Mesendoderm (in vitro differentiated cells): ENCODE data around the gene JAKMIP1.

ENCODE experiments used
- DNase-seq: peaks from one replicate; pipeline ENCODE4 v3.0.0; 2013
- H2AK5ac ChIP-seq: 2 replicates; pipeline ENCODE4 v1.6.1; 2013; ENCODE audit warnings: low read length, inconsistent platforms
- H2BK120ac ChIP-seq: 2 replicates; pipeline ENCODE4 v1.6.1; 2013; ENCODE audit warnings: low read depth, mild to moderate bottlenecking, low read length, moderate library complexity, mixed read lengths
- H2BK15ac ChIP-seq: replicated peaks from 2 replicates; pipeline ENCODE4 v1.6.1; 2013; ENCODE audit warnings: low read depth, mild to moderate bottlenecking, moderate library complexity
- H2BK5ac ChIP-seq: 2 replicates; pipeline ENCODE4 v1.6.1; 2013; ENCODE audit warnings: low read length, inconsistent platforms
- H3K18ac ChIP-seq: 2 replicates; pipeline ENCODE4 v1.6.1; 2013; ENCODE audit warnings: mild to moderate bottlenecking, low read length, mixed read lengths
- H3K23ac ChIP-seq: one replicate; pipeline ENCODE4 v1.6.1; 2013; ENCODE audit warnings: low read length
- H3K27ac ChIP-seq: 2 replicates; pipeline ENCODE4 v1.5.1; 2013; ENCODE audit warnings: low read depth, mild to moderate bottlenecking, inconsistent platforms, low read length, moderate library complexity
- H3K27me3 ChIP-seq: 2 replicates; pipeline ENCODE4 v1.6.1; 2013; ENCODE audit warnings: low read length, control low read depth, mild to moderate bottlenecking, inconsistent platforms; ENCODE audit not compliant: insufficient read depth, poor library complexity
- H3K36me3 ChIP-seq: 2 replicates; pipeline ENCODE4 v1.6.1; 2013; ENCODE audit warnings: low read length, inconsistent platforms; ENCODE audit not compliant: control insufficient read depth, insufficient read depth
- H3K4ac ChIP-seq: one replicate; pipeline ENCODE4 v1.6.1; 2013; ENCODE audit warnings: low read depth, mild to moderate bottlenecking, low read length, moderate library complexity
- H3K4me1 ChIP-seq: 2 replicates; pipeline ENCODE4 v1.6.1; 2013; ENCODE audit warnings: low read depth, low read length, inconsistent platforms; ENCODE audit not compliant: control insufficient read depth
- H3K4me2 ChIP-seq: 2 replicates; pipeline ENCODE4 v1.6.1; 2013; ENCODE audit warnings: low read length
- H3K4me3 ChIP-seq: 2 replicates; pipeline ENCODE4 v1.5.1; 2013; ENCODE audit warnings: mild to moderate bottlenecking, low read length
- H3K56ac ChIP-seq: one replicate; pipeline ENCODE4 v1.6.1; 2013; ENCODE audit warnings: low read length
- H3K79me1 ChIP-seq: 2 replicates; pipeline ENCODE4 v1.6.1; 2013; ENCODE audit warnings: low read length, inconsistent platforms
- H3K79me2 ChIP-seq: 2 replicates; pipeline ENCODE4 v1.6.1; 2013; ENCODE audit warnings: mild to moderate bottlenecking, low read length; ENCODE audit not compliant: control insufficient read depth, insufficient read depth
- H3K9ac ChIP-seq: 2 replicates; pipeline ENCODE4 v1.6.1; 2013; ENCODE audit warnings: low read length, inconsistent platforms
- H4K5ac ChIP-seq: one replicate; pipeline ENCODE4 v1.6.1; 2013; ENCODE audit warnings: low read length
- H4K8ac ChIP-seq: one replicate; pipeline ENCODE4 v1.6.1; 2013; ENCODE audit warnings: low read depth, mild to moderate bottlenecking, control low read depth, low read length, moderate library complexity
- WGBS: extraction: QIAGEN DNeasy Blood & Tissue Kit; methylation state at CpG from one replicate; pipeline ENCODE4 v1.1.7; 2013; ENCODE audit warnings: low lambda C conversion rate, missing lambda C conversion rate; ENCODE audit not compliant: insufficient coverage; ENCODE audit errors: extremely low coverage; 5-methylcytosine and 5-hydroxymethylcytosine counted together

Gene JAKMIP1

GRCh38 chr4:6137027-6137746 is 63.2 kb downstream of the JAKMIP1 start:
- Histone ChIP-seq H4K5ac (peak overlapping the region; percentile 50), H3K27me3 (no peaks in the 10 kb centered on the region), H3K9ac (peak overlapping the region; percentile 59), H3K4me2 (no peak overlapping the region), H3K56ac (peak overlapping the region; percentile 95), H2AK5ac (peak overlapping the region; percentile 9), H3K79me1 (no peaks in the 10 kb centered on the region), H3K4me3 (no peak overlapping the region), H2BK120ac (peak overlapping the region; percentile 1), H3K79me2 (no peaks in the 10 kb centered on the region), H4K8ac (no peak overlapping the region), H3K4me1 (peaks cover 9% of the 10 kb centered on the region), H3K36me3 (no peaks in the 10 kb centered on the region), H3K23ac (peak overlapping the region; percentile 70), H2BK15ac (no peak overlapping the region), H3K18ac (peak overlapping the region; percentile 93), H2BK5ac (peak overlapping the region; percentile 100), H3K4ac (peak overlapping the region; percentile 73), H3K27ac (peak overlapping the region; percentile 93)
- WGBS = no CpG with 5 or more reads among the region's 22 CpGs
- peak; percentile 98 for DNase-seq

- H3K27ac ChIP-seq = no peak overlapping the region
- peak overlapping the region; percentile 49 for H3K4ac ChIP-seq
- H2BK5ac ChIP-seq = peak overlapping the region; percentile 75
- WGBS = no CpG with 5 or more reads among the region's 11 CpGs
- no peak overlapping the region for H3K4me2 ChIP-seq
- H4K5ac ChIP-seq = no peak overlapping the region
- peaks cover 9% of the 10 kb centered on the region for H3K4me1 ChIP-seq
- H2BK120ac ChIP-seq = no peak overlapping the region
- DNase-seq = peak; percentile 76
- H3K36me3 ChIP-seq = no peaks in the 10 kb centered on the region
- peak overlapping the region; percentile 90 for H2AK5ac ChIP-seq
- H2BK15ac ChIP-seq = no peak overlapping the region
- no peak overlapping the region for H4K8ac ChIP-seq
- H3K79me2 ChIP-seq = no peaks in the 10 kb centered on the region
- no peaks in the 10 kb centered on the region for H3K27me3 ChIP-seq
- no peaks in the 10 kb centered on the region for H3K79me1 ChIP-seq
- H3K18ac ChIP-seq = no peak overlapping the region
- peak overlapping the region; percentile 49 for H3K56ac ChIP-seq
- no peak overlapping the region for H3K4me3 ChIP-seq
- H3K23ac ChIP-seq = no peak overlapping the region
- H3K9ac ChIP-seq = no peak overlapping the region
Measured at GRCh38 chr4:6134612-6135220, 65.6 kb downstream of the JAKMIP1 start.

GRCh38 chr4:6132716-6133115 is 67.6 kb downstream of the JAKMIP1 start:
- no CpG with 5 or more reads among the region's 2 CpGs for WGBS
- H4K5ac ChIP-seq = no peak overlapping the region
- DNase-seq = no peak
- H4K8ac ChIP-seq = no peak overlapping the region
- H3K23ac ChIP-seq = no peak overlapping the region
- H3K56ac ChIP-seq = no peak overlapping the region
- no peaks in the 10 kb centered on the region for H3K27me3 ChIP-seq
- H3K4me3 ChIP-seq = no peak overlapping the region
- H3K4me2 ChIP-seq = no peak overlapping the region
- H2BK15ac ChIP-seq = no peak overlapping the region
- H3K27ac ChIP-seq = no peak overlapping the region
- H3K79me2 ChIP-seq = no peaks in the 10 kb centered on the region
- no peak overlapping the region for H3K4ac ChIP-seq
- no peaks in the 10 kb centered on the region for H3K79me1 ChIP-seq
- peaks cover 8% of the 10 kb centered on the region for H3K4me1 ChIP-seq
- no peak overlapping the region for H2BK120ac ChIP-seq
- H2AK5ac ChIP-seq = no peak overlapping the region
- H2BK5ac ChIP-seq = no peak overlapping the region
- no peak overlapping the region for H3K9ac ChIP-seq
- no peaks in the 10 kb centered on the region for H3K36me3 ChIP-seq
- no peak overlapping the region for H3K18ac ChIP-seq

GRCh38 chr4:6128221-6128850 is 72.0 kb downstream of the JAKMIP1 start:
- Histone ChIP-seq H2AK5ac (no peak overlapping the region), H3K79me1 (peaks cover 4% of the 10 kb centered on the region), H3K4ac (no peak overlapping the region), H3K9ac (no peak overlapping the region), H3K79me2 (no peaks in the 10 kb centered on the region), H3K56ac (no peak overlapping the region), H3K27me3 (no peaks in the 10 kb centered on the region), H3K4me2 (no peak overlapping the region), H3K23ac (no peak overlapping the region), H2BK120ac (no peak overlapping the region), H2BK15ac (no peak overlapping the region), H3K4me3 (no peak overlapping the region), H2BK5ac (no peak overlapping the region), H3K18ac (no peak overlapping the region), H3K36me3 (no peaks in the 10 kb centered on the region), H4K8ac (no peak overlapping the region), H3K27ac (no peak overlapping the region), H4K5ac (no peak overlapping the region), H3K4me1 (no peaks in the 10 kb centered on the region)
- no peak for DNase-seq
- no CpG with 5 or more reads among the region's 11 CpGs for WGBS

- Histone ChIP-seq H3K56ac (peak overlapping the region; percentile 30), H2BK5ac (no peak overlapping the region), H3K23ac (no peak overlapping the region), H3K9ac (no peak overlapping the region), H4K5ac (no peak overlapping the region), H2BK15ac (no peak overlapping the region), H2AK5ac (peak overlapping the region; percentile 68), H3K4me3 (no peak overlapping the region), H3K4me2 (no peak overlapping the region), H3K4me1 (no peaks in the 10 kb centered on the region), H2BK120ac (no peak overlapping the region), H3K79me2 (no peaks in the 10 kb centered on the region), H3K4ac (no peak overlapping the region), H3K79me1 (peaks cover 4% of the 10 kb centered on the region), H3K27me3 (no peaks in the 10 kb centered on the region), H3K18ac (no peak overlapping the region), H4K8ac (no peak overlapping the region), H3K27ac (no peak overlapping the region), H3K36me3 (no peaks in the 10 kb centered on the region)
- DNase-seq = no peak
- no CpG with 5 or more reads among the region's 20 CpGs for WGBS
Measured at GRCh38 chr4:6126971-6127745, 73.2 kb downstream of the JAKMIP1 start.
